Measurements from ENCODE around the gene HRH3. TPM values are rescaled to one million over a fixed set of nuclear protein-coding genes. Genes with fewer than 3 reads are reported as not detected.

Gene HRH3
- total RNA-seq, 1 experiment from 2014 or later, result 1.8 TPM

DNA sequence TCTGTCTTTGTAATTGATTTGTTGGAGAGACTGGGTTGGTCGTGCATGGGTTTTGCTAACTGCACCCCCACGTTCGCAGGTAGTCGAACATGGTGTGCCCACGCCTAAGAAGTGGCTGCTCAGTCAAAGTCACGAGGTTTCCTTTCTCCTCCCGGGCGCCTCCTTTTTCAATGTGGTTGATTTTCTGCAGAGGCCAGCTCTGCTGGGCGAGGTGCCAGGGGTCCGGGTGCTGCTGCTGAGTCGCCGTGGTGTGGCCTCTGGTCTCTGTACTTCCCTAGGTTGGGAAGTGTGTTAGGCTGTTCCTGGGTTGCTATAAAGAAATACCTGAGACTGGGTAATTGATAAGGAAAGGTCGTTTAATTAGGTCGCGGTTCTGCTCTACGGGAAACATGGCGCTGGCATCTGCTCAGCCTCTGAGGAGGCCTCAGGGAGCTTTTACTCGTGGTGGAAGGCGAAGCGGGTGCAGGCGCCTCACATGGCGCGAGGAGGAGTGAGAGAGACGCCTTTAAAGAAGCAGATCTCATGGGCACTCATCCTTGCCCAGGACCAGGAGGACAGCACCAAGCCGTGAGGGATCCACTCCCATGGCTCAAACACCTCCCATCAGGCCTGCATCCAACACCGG, 32.4 kb upstream of the HRH3 start:
- Histone ChIP-seq H4K5ac (ENCODE audit: insufficient read length, low read depth, low read length) (no peak overlapping the region), H3K56ac (ENCODE audit: insufficient read length, low read depth, low read length) (no peak overlapping the region), H4K20me1 (ENCODE audit: control insufficient read depth, insufficient read depth, insufficient read length) (no peaks in the 10 kb centered on the region), H4K8ac (replicated peaks; ENCODE audit: insufficient read length, low read depth, low read length) (no peak overlapping the region), H2BK20ac (ENCODE audit: low read depth, low read length, poor library complexity, severe bottlenecking) (no peak overlapping the region), H3K18ac (ENCODE audit: insufficient read length, low read depth, low read length) (no peak overlapping the region), H2BK5ac (ENCODE audit: insufficient read length, low read length) (no peak overlapping the region), H3K23me2 (ENCODE audit: insufficient read length, low read depth, low read length, poor library complexity, severe bottlenecking) (no peaks in the 10 kb centered on the region), H3K9ac (ENCODE audit: extremely low read depth, insufficient read length, low read length) (no peak overlapping the region), H3K79me2 (ENCODE audit: insufficient read depth, low read length) (peaks cover 6% of the 10 kb centered on the region; the same call in 1 of the 2 replicates), H2AK5ac (ENCODE audit: insufficient read length, low read length) (no peak overlapping the region), H3T11ph (ENCODE audit: low read length) (no peak overlapping the region), H3K23ac (ENCODE audit: insufficient read length, low read depth, low read length) (no peak overlapping the region), H2AFZ (ENCODE audit: low read length) (no peak overlapping the region), H4K91ac (ENCODE audit: insufficient read length, low read depth, low read length) (no peak overlapping the region), H2BK12ac (ENCODE audit: insufficient read length, low read depth, low read length) (no peak overlapping the region), H3K79me1 (ENCODE audit: insufficient read depth, low read depth, low read length, poor library complexity, severe bottlenecking) (peaks cover 8% of the 10 kb centered on the region), H2BK120ac (ENCODE audit: low read depth, low read length, poor library complexity, severe bottlenecking) (no peak overlapping the region), H3K27ac (ENCODE audit: insufficient read length, low read depth, low read length) (no peak overlapping the region), H3K4me1 (ENCODE audit: insufficient read depth, low read length) (no peaks in the 10 kb centered on the region), H3K27me3 (ENCODE audit: insufficient read depth, low read length) (no peaks in the 10 kb centered on the region), H3K4me2 (ENCODE audit: insufficient read depth, insufficient read length, low read length) (no peak overlapping the region), H3K4ac (ENCODE audit: low read depth, low read length) (no peak overlapping the region), H3K14ac (ENCODE audit: insufficient read depth, low read length) (no peak overlapping the region), H2BK15ac (ENCODE audit: low read depth, low read length) (no peak overlapping the region), H3K9me3 (ENCODE audit: control insufficient read depth, low read depth, low read length) (no peaks in the 10 kb centered on the region)
- Mint-ChIP-seq H3K4me3 (no peak overlapping the region), H3K27me3 (ENCODE audit: low read depth) (no peaks in the 10 kb centered on the region), H3K4me1 (peaks cover 7 to 8% of the 10 kb centered on the region in 2 experiments), H3K27ac (no peak overlapping the region; a peak in 1 of 7 replicates), H3K36me3 (ENCODE audit: insufficient read depth in 1 of 3, low read depth in 3 of 3) (peaks cover 0 to 15% (median 10%) of the 10 kb centered on the region in 3 experiments; a peak in 5 of 7 replicates), H3K9me3 (no peaks in the 10 kb centered on the region)
- TF ChIP-seq, protein P1, sequence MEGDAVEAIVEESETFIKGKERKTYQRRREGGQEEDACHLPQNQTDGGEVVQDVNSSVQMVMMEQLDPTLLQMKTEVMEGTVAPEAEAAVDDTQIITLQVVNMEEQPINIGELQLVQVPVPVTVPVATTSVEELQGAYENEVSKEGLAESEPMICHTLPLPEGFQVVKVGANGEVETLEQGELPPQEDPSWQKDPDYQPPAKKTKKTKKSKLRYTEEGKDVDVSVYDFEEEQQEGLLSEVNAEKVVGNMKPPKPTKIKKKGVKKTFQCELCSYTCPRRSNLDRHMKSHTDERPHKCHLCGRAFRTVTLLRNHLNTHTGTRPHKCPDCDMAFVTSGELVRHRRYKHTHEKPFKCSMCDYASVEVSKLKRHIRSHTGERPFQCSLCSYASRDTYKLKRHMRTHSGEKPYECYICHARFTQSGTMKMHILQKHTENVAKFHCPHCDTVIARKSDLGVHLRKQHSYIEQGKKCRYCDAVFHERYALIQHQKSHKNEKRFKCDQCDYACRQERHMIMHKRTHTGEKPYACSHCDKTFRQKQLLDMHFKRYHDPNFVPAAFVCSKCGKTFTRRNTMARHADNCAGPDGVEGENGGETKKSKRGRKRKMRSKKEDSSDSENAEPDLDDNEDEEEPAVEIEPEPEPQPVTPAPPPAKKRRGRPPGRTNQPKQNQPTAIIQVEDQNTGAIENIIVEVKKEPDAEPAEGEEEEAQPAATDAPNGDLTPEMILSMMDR (conservative IDR thresholded peaks at IDR 0.05), result no peak
- no peak for DNase-seq
- no CpG with 5 or more reads among the region's 26 CpGs for WGBS (ENCODE audit: extremely low coverage, insufficient read length, low lambda C conversion rate)
